GM19099 (cell line): Measurements from ENCODE around the gene MAGEF1.
A peak's percentile ranks its signal among the peaks of the same experiment; 100 is the strongest.

ENCODE experiments used
- POLR2A ChIP-seq: IDR thresholded peaks from 3 replicates; pipeline ENCODE4 v1.6.1; 2011; ENCODE audit warnings: low read depth; ENCODE audit not compliant: insufficient read length; ENCODE audit errors: extremely low read depth

MAGEF1 gene, protein sequence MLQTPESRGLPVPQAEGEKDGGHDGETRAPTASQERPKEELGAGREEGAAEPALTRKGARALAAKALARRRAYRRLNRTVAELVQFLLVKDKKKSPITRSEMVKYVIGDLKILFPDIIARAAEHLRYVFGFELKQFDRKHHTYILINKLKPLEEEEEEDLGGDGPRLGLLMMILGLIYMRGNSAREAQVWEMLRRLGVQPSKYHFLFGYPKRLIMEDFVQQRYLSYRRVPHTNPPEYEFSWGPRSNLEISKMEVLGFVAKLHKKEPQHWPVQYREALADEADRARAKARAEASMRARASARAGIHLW

DNA sequence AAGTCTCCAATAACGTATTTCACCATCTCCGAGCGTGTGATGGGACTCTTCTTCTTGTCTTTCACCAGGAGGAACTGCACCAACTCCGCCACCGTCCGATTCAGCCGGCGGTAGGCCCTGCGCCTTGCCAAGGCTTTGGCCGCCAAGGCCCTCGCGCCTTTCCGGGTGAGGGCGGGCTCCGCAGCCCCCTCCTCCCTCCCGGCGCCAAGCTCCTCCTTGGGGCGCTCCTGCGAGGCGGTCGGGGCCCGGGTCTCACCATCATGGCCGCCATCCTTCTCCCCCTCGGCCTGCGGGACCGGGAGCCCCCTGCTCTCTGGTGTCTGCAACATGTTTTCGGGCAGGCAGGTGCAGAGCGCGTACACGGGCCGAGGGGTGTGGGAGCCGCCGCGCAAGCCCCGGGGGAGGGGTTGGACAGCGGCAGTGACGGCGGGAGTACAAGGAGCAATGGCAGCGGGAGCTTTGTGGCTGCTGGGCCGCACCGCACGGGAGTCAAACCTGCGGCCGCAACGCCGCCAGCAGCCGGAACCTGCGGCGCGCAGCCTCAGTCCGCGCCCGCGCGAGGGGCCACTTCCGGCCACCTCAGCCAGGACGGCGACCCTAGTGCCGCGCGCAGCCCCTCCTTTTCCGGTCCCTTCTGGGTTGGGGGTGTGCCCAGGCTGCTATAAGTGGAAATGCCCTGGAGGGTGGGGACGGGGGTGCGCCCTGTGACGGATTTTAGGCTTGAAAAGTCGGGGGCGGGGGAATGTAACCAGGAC is at the start of gene MAGEF1:
TSS of gene MAGEF1 (minus strand) at position 572 of the 755 bp plus-strand sequence. CDS start at position 329, 243 bp downstream.
- peak; percentile 86 for TF ChIP-seq POLR2A

DNA sequence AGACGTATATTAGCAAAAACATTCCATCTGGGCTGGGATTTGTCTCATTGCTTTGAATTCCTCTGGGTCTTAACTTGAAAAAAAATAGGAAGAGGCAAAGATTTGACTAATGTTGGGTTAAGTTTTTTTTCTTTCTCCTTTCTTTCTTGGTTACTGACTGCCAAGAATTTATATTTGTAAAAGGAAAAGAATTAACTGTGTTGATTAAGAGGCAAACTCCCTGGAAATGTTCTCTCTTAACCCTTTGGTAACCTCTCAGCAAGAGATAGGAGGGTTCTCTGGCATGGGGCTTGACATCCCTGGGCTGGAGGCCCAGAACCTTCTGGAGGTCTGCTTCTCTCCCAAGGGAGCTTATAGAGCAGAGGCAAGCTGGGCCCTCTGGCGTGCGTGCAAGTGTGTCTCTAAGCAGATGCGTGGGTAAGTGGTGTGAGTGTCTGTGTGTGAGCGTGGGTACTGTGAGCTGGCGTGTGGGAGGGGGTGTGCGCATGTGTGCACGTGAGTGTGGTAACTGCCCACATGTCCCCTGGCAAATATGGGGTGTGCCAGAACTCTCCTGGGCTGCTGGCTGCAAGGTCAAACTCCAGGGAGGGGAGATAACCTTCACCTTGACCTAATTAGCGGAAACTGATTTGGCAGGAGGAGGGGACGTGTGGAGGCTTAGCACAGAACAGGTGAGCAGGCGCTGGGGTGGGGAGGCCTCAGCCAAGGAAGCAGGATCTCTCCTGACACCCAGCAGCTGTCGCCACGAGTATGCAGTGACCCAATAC is 49.4 kb upstream of the MAGEF1 start:
- TF ChIP-seq POLR2A = no peak

DNA sequence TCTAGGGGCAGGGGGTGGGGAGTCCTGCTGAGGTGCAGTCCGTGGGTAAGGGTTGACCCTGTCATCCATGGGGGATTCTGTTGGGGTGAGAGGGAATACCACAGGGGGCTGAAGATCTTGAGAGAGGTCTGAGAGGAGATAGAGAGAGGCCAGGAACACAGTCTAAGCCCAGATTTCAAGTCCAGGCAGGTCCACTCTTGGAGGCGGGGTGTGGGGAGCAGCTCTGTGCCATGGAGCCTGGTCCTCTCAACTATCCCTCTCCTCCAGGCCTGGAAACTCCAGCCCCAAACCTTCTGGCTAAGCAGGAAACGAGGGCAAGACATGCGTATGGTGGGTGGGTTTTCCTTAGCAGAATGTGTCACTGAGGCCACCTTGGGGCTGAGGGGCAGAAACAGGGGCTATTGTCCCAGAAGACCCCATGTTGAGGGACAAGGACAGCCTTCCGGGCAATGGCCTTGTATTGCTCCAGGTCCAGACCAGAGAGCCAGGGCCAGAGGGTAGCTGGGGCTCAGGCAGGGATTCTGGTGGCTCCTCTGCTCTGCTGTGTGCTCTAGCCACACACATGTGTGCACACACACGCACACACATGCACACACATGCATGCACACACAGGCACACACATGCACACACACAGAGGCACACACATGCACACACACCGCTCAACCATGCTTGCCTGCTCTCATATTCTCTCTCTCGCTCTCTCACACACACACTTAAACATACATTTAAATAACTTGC is 48.6 kb upstream of the MAGEF1 start:
- no peak for TF ChIP-seq POLR2A

DNA sequence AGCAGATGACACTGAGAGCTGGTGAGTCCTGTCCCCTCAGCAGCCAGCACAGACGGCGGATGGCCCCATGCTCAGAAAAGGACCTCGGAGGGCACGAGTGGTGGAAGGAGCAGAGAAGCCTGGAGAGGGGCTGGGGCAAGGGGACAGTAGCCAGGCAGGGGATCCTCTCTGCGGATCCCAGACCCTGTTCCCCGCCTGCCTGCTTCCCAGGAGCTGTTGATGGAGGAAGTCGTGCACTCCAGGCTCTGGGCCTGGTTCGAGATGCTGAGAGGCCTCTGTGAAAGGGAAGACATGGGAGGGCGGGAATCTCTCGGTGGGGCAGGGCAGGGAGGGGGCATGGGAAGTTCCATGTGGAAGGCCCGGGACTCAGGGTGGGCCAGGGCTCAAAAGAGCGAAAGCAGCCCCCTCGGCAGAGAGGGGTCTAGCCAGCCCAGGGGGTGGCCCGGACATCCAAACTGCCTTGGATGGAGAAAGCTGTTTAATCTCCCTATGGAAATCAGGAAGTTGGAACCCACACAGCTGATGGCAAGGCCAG is 47.9 kb upstream of the MAGEF1 start:
- no peak for TF ChIP-seq POLR2A

DNA sequence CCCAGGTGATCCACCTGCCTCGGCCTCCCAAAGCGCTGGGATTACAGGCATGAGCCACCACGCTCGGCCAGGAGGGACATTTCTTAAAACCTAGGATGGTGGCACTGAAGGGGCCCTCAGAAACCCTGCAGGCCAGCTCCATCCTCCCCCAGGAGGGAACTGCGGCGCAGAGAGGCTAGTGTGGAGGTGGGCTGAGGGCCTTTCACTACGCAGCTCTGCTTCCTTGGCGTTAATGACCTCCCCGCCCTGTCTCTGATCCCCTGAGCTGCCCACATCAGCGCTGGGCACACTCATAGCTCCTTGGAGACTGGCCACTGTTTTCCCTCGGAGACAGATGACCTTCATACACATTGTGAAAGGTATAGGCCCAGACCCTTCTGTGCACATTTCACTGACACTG is 46.2 kb upstream of the MAGEF1 start:
- TF ChIP-seq POLR2A = no peak

DNA sequence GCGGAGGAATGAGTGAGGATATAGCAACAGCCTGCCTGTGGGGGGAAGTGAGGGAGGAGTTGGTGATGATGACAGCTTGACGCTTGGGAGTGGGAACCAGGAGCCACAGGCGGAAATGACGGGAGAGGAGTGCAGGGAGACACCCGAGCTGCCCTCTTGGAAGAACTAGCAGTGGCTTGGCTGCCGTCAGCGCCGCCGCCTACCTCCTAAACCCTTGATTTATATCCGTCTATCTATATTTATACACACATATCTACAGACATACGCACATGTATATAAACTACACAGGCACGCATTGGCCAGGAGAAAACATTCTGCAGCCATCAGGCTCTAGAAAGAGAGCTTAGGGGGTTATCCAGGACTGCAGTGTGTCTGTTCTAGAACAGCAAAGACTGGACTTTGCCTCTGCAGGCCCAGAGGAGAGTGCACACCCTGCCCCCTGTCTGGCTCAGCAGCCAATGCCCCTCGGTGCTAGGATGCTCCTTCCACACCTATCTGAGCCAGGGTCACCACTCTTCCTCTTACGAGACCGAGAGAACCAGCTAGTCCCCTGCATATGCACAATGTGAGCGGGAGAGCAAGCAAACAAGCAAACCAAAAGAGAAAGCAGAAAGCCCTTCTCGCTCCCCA is 45.3 kb upstream of the MAGEF1 start:
- no peak for TF ChIP-seq POLR2A

DNA sequence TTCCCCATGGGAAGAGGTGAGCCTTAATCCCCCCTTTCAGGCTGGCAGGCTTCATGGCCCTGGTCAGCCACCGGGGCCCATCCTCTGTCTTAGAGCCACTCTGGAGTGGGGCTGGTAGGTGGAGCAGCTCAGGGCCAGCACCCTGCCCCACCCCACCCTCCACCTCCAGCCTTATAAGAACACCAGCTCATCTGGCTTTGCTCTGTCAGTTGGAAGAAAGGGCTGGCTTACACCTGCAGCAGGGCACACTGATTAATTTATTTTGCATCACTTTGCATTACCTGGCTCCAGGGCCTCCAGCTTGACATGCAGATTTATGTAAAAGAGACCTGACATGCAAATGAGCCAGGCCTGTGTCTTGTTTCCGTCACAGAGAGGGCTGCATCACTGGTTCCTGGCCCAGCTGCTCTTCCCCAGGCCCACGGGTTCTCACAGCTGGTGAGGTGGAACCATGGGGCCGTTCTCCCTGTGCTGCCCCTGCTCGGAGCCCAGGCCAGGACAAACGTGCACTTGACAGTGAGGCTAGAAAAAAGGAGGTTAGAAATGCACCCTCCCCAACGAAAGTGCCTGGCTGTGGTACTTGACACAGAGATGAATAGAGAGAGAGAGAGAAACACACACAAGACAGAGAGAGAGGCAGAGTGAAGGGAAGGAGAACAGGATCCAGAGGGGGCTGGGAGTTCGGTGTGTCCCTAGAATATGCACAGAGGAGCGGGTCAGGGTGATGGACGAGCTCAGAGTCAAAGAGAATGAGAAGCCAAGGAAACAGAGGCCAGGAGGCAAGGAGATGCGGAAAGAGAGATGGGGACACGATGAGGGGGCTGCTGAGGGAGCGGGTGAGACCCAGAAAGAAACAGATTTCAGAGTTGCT is 44.5 kb upstream of the MAGEF1 start:
- no peak for TF ChIP-seq POLR2A

DNA sequence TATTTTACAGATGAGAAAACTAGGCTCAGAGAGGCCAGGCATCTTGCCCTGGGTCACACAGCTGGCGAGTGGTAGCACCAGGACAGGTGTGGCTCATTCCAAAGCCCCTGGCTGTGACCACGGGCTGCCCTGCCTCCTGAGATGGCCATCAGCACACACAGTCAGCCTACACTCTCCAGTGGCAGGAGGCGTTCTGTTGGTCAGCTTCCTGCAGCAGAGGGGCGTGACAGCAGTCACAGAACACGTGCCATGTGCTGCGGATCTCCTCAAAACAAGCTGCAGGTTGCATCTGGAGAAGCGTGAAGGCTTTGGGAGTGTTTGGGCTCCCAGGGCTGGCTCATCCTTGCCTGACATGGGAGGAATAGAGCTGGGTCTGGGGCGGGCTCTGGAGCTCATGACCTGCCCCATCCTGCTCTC is 43.5 kb upstream of the MAGEF1 start:
- no peak for TF ChIP-seq POLR2A

DNA sequence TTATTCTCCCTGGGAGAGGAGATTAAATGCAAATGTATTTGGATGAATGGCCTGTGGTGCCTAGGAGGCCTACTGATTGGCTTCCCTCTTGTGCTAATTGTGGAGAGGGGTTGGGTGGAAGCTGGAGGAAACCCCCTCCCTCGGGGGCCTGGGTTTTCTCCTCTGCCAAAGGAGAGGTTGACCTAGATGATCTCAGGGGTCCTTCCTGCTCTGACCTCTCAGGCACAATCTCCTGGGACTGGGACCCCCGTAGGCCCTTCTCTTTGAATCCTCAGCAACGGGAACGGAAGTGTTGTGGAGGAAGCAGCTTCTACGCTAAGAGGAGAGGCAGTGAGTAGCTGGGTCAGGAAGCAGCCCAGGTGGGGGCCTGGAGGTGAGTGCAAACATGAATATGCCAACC is 40.5 kb upstream of the MAGEF1 start:
- TF ChIP-seq POLR2A = no peak

DNA sequence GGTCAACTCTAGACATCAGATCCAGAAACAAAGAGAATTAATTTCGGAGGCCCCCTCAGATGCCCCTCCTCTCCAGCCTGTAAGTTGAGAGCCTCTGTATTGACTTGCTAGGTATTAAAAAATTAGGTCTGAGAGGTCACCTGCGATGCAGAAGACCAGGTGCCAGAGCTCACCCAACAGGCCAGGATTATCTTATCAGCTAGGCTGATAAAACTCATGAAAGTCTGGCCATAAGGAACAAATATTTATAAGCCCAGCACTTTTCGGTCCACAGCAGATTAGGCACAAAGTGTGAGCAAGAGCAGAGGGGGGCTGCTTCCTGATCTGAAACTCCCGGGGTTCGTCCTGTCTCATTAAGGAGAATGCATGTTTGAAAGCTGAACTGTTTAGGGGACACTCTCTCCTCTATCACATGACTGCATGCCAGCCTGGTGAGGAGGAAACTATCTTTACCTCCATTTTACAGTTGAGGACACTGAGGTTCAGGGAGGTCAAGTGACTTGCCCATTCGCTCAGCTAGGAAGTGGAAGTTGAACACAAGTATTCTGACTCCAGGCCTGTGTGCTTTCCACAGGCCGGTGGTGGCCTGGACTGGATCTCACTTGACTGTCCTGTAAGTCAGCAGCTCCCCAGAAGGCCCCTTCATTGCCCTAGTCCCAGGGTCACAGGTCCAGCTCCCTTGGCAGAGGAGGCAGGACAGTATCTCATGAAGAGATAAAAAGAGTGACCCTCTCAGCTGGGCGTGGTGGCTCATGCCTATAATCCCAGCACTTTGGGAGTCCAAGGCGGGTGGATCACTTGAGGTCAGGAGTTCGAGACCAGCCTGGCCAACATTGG is 39.6 kb upstream of the MAGEF1 start:
- TF ChIP-seq POLR2A = no peak

DNA sequence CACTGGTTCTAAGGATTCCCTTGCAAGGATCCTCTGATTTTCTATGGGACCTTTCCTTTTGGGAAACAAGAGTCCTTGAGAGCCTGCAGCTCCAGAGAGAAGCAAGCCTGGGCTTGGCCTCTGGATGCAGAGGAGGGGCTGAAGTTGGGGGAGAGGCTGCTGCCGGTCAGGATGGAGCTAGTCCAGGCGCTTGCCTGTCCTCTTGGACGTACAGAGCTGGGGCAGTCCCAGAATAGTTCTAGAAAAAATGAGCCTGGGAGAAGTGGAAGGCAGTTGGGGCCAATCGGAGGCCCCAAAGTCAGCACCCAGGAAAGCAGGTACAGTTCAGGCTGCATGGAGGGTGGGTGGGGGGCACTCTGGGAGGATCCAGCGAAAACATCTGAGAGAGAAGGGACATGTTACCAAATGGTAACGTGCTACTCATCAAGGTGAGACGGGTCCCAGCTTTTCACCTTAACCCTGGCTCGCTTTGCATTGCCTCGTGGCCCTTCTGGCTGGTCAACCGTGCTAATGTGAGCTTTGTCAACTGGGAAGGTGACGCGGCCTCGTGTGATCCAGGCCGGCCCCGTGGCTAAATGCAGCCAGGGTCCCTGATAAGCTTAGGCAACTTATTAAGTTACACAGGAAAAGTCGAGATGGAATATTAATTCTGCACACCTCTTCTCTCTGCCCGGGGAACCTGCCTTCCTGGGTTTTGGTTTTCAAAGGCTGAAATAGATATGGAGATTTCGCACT is 38.7 kb upstream of the MAGEF1 start:
- TF ChIP-seq POLR2A = no peak

DNA sequence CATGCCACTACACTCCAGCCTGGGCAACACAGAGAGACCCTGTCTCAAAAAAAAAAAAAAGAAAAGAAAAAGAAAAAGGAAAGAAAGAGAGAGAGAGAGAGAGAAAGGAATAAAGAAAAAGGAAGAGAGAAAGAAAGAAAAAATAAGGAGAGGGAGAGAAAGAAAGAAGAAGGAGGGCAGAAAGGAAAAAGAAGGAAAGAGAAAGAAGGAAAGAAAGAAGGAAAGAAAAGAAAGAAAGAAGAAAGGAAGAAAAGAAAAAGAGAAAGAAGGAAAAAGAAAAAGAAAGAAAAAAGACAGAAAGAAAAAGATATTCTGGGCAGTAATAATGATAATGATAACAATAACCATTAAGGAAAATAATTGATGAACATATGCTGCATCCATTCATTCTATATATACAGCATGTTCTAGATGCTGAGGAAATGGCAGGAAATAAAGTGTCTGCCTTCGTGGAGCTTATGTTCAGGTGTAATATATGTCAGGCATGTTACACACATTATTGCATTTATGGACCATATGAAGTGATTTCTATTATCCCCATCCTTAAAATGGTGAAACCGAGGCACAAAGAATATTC is 37.4 kb upstream of the MAGEF1 start:
- no peak for TF ChIP-seq POLR2A
